Immature natural killer cell (primary cell): Measurements from ENCODE around the gene WNT8A. TPM values are rescaled to one million over a fixed set of nuclear protein-coding genes. Genes with fewer than 3 reads are reported as not detected.
"Not testable (repeated sequence)": the region's sequence is repeated elsewhere in the genome, so short reads cannot be mapped to it uniquely, and the experiment has no call there.

Experiments used
- DNase-seq, 3 donors: peaks; one replicate each; pipeline ENCODE4 v3.0.0; 2022; ENCODE audit warnings: mixed read lengths in 1 of 3
- H3K27ac Mint-ChIP-seq, 6 donors: one replicate each; pipeline ENCODE4 v1.8.0; 2020; ENCODE audit warnings: mixed read lengths in 6 of 6, mild to moderate bottlenecking in 5 of 6, inconsistent platforms in 4 of 6, moderate library complexity in 3 of 6
- H3K27me3 Mint-ChIP-seq, 3 donors: one replicate each; pipeline ENCODE4 v1.8.0; 2020 to 2021; ENCODE audit warnings: low read depth in 3 of 3, mild to moderate bottlenecking in 3 of 3, mixed read lengths in 3 of 3, moderate library complexity in 3 of 3, inconsistent platforms in 1 of 3
- H3K36me3 Mint-ChIP-seq, 3 donors: one replicate each; pipeline ENCODE4 v1.8.0; 2020; ENCODE audit warnings: mixed read lengths in 3 of 3, inconsistent platforms in 2 of 3, mild to moderate bottlenecking in 2 of 3
- H3K4me1 Mint-ChIP-seq, 2 donors: one replicate each; pipeline ENCODE4 v1.8.0; 2020; ENCODE audit warnings: inconsistent platforms in 2 of 2, mild to moderate bottlenecking in 2 of 2, mixed read lengths in 2 of 2, moderate library complexity in 1 of 2
- H3K4me3 Mint-ChIP-seq, 5 donors: one replicate each; pipeline ENCODE4 v1.8.0; 2020; ENCODE audit warnings: mild to moderate bottlenecking in 5 of 5, mixed read lengths in 5 of 5, inconsistent platforms in 3 of 5, moderate library complexity in 3 of 5
- H3K9me3 Mint-ChIP-seq, 6 donors: one replicate each; pipeline ENCODE4 v1.8.0; 2020; ENCODE audit warnings: mild to moderate bottlenecking in 6 of 6, mixed read lengths in 6 of 6, inconsistent platforms in 4 of 6, moderate library complexity in 3 of 6
- polyA plus RNA-seq, 3 donors: library from polyadenylated mRNA; unstranded; fragments of 300-500 nt; fragmentation: Illumina TruSeq; gene quantifications; one replicate each; pipeline ENCODE4 v1.2.3, GENCODE V29; 2021

The WNT8A gene
- not detected for polyA plus RNA-seq

GRCh38 chr5:138083702-138084101 is at the start of gene WNT8A:
Gene WNT8A (plus strand): TSS chr5:138084033. CDS start chr5:138084128, 95 bp downstream.
- no peaks in the 10 kb centered on the region for H3K9me3 Mint-ChIP-seq
- DNase-seq = no peak
- peaks cover 0 to 4% (median 0%) of the 10 kb centered on the region in 3 donors for H3K27me3 Mint-ChIP-seq
- H3K27ac Mint-ChIP-seq = no peak within 1 kb of the TSS
- no peaks in the 10 kb centered on the region for H3K36me3 Mint-ChIP-seq
- no peaks in the 10 kb centered on the region for H3K4me1 Mint-ChIP-seq
- no peak within 1 kb of the TSS for H3K4me3 Mint-ChIP-seq

GRCh38 chr5:138035605-138036537 is 48.0 kb upstream of the WNT8A start:
- Mint-ChIP-seq H3K4me1 (peaks cover 29 to 38% of the 10 kb centered on the region in 2 donors), H3K27me3 (peaks cover 6 to 22% (median 9%) of the 10 kb centered on the region in 3 donors), H3K36me3 (no peaks in the 10 kb centered on the region), H3K27ac (peak overlapping the region in 4 of 6 donors; percentile 8 to 95 (median 72)), H3K4me3 (peak overlapping the region in 3 of 5 donors; percentile 22 to 71 (median 59)), H3K9me3 (no peaks in the 10 kb centered on the region)
- peak; percentile 73 to 78 (median 77) for DNase-seq

- H3K27ac Mint-ChIP-seq = no peak overlapping the region
- no peaks in the 10 kb centered on the region for H3K9me3 Mint-ChIP-seq
- DNase-seq = no peak
- peaks cover 16 to 24% of the 10 kb centered on the region in 2 donors for H3K4me1 Mint-ChIP-seq
- no peak overlapping the region for H3K4me3 Mint-ChIP-seq
- peaks cover 3 to 17% (median 6%) of the 10 kb centered on the region in 3 donors for H3K27me3 Mint-ChIP-seq
- H3K36me3 Mint-ChIP-seq = no peaks in the 10 kb centered on the region
These were observed 46.6 kb upstream of the WNT8A start for GRCh38 chr5:138037271-138037670.

- H3K4me3 Mint-ChIP-seq = no peak overlapping the region
- H3K27ac Mint-ChIP-seq = no peak overlapping the region
- peaks cover 13 to 23% of the 10 kb centered on the region in 2 donors for H3K4me1 Mint-ChIP-seq
- no peaks in the 10 kb centered on the region for H3K36me3 Mint-ChIP-seq
- DNase-seq = no peak
- no peaks in the 10 kb centered on the region for H3K9me3 Mint-ChIP-seq
- H3K27me3 Mint-ChIP-seq = peaks cover 0 to 11% (median 0%) of the 10 kb centered on the region in 3 donors
These were observed 45.8 kb upstream of the WNT8A start for GRCh38 chr5:138037907-138038633.

- Mint-ChIP-seq H3K27ac (no peak overlapping the region), H3K9me3 (no peaks in the 10 kb centered on the region), H3K36me3 (no peaks in the 10 kb centered on the region), H3K4me3 (no peak overlapping the region), H3K4me1 (peaks cover 6 to 16% of the 10 kb centered on the region in 2 donors), H3K27me3 (peaks cover 0 to 3% (median 0%) of the 10 kb centered on the region in 3 donors)
- DNase-seq = no peak
These were observed 45.0 kb upstream of the WNT8A start for GRCh38 chr5:138038826-138039225.

GRCh38 chr5:138045283-138045682 is 38.5 kb upstream of the WNT8A start:
- DNase-seq, H3K9me3 Mint-ChIP-seq, H3K27me3 Mint-ChIP-seq, H3K4me3 Mint-ChIP-seq, H3K27ac Mint-ChIP-seq, H3K4me1 Mint-ChIP-seq, H3K36me3 Mint-ChIP-seq: not testable (repeated sequence)

- Mint-ChIP-seq H3K27me3 (peaks cover 0 to 4% (median 0%) of the 10 kb centered on the region in 3 donors), H3K9me3 (no peaks in the 10 kb centered on the region), H3K4me1 (no peaks in the 10 kb centered on the region), H3K36me3 (no peaks in the 10 kb centered on the region), H3K4me3 (no peak overlapping the region), H3K27ac (no peak overlapping the region)
- no peak for DNase-seq
These were observed 32.2 kb upstream of the WNT8A start for GRCh38 chr5:138051441-138052296.

- not testable (repeated sequence) for H3K9me3 Mint-ChIP-seq, H3K27me3 Mint-ChIP-seq, H3K36me3 Mint-ChIP-seq, H3K4me1 Mint-ChIP-seq, H3K4me3 Mint-ChIP-seq, H3K27ac Mint-ChIP-seq, DNase-seq
These were observed 31.1 kb upstream of the WNT8A start for GRCh38 chr5:138052718-138053117.

- H3K27me3 Mint-ChIP-seq = peaks cover 0 to 5% (median 0%) of the 10 kb centered on the region in 3 donors
- H3K36me3 Mint-ChIP-seq = no peaks in the 10 kb centered on the region
- no peak overlapping the region for H3K27ac Mint-ChIP-seq
- DNase-seq = no peak
- no peaks in the 10 kb centered on the region for H3K9me3 Mint-ChIP-seq
- H3K4me1 Mint-ChIP-seq = no peaks in the 10 kb centered on the region
- H3K4me3 Mint-ChIP-seq = peak overlapping the region in 1 of 5 donors; percentile 12
These were observed 30.3 kb upstream of the WNT8A start for GRCh38 chr5:138053554-138053953.

- Mint-ChIP-seq H3K27me3 (peaks cover 0 to 5% (median 0%) of the 10 kb centered on the region in 3 donors), H3K36me3 (no peaks in the 10 kb centered on the region), H3K9me3 (no peaks in the 10 kb centered on the region), H3K27ac (no peak overlapping the region), H3K4me3 (no peak overlapping the region), H3K4me1 (no peaks in the 10 kb centered on the region)
- no peak for DNase-seq
These were observed 29.6 kb upstream of the WNT8A start for GRCh38 chr5:138054206-138054605.

- Mint-ChIP-seq H3K36me3 (no peaks in the 10 kb centered on the region), H3K27me3 (peaks cover 0 to 5% (median 3%) of the 10 kb centered on the region in 3 donors), H3K27ac (no peak overlapping the region), H3K4me1 (no peaks in the 10 kb centered on the region), H3K4me3 (no peak overlapping the region), H3K9me3 (no peaks in the 10 kb centered on the region)
- DNase-seq = no peak
These were observed 28.8 kb upstream of the WNT8A start for GRCh38 chr5:138054847-138055558.

- Mint-ChIP-seq H3K4me3 (no peak overlapping the region), H3K36me3 (no peaks in the 10 kb centered on the region), H3K4me1 (peaks cover 0 to 1% of the 10 kb centered on the region in 2 donors), H3K27ac (peak overlapping the region in 1 of 6 donors; percentile 49), H3K9me3 (no peaks in the 10 kb centered on the region), H3K27me3 (peaks cover under 1 to 2% (median 2%) of the 10 kb centered on the region in 3 donors)
- DNase-seq = no peak
These were observed 19.3 kb upstream of the WNT8A start for GRCh38 chr5:138064526-138064925.

GRCh38 chr5:138065102-138065501 is 18.7 kb upstream of the WNT8A start:
- no peak for DNase-seq
- peak overlapping the region in 1 of 6 donors; percentile 49 for H3K27ac Mint-ChIP-seq
- peaks cover 0 to 2% (median 2%) of the 10 kb centered on the region in 3 donors for H3K27me3 Mint-ChIP-seq
- H3K4me1 Mint-ChIP-seq = peaks cover 0 to 1% of the 10 kb centered on the region in 2 donors
- H3K4me3 Mint-ChIP-seq = no peak overlapping the region
- no peaks in the 10 kb centered on the region for H3K36me3 Mint-ChIP-seq
- no peaks in the 10 kb centered on the region for H3K9me3 Mint-ChIP-seq
